ENCODE data around the gene FOXP1.

Gene FOXP1

DNA sequence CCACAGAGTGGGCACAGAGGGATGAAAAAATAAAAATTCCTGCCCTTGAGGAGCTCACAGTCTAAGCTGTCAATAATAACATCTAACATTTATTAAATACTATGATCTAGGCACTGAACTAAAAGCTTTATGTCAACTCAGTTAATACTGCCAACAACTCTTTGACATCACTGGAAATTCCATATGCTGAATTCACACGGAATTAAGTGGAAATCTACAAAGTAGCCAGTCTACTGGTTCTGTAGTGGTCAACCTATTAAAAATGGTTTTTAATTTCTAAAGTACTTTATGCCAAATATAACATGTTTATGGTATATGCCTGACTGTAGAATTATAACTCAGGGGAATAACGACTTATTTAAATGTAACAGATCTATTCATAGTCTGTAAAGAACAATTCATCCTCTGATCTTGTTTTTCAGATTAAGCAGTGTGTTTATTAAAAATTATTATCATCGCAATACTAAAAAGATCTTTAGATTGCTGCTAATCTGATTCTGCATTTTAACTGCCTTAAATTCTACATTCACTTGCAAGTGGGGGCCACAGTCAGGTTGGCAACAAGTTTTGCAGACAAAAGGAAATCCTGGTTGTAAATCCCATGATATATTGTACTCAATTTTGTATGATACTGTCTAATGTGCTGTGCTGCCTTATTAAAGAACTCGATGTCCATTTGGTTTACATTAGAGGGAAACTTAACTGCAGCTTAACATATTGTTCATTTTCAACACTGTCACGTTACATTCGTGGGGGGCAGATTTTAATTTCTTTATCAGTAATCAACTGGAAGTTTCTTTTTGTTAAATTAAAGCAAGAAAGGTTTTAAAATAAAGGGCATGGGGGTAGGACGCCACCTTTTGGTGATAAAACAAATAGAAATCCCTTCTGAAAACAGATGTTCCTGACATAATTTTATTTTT lies 2.6 kb upstream of the FOXP1 start:
- no peak for DNase-seq

GRCh38 chr3:71585131-71585530 lies 1.6 kb upstream of the FOXP1 start:
- DNase-seq, result no peak

GRCh38 chr3:71584394-71585011 lies 975 bp upstream of the FOXP1 start:
- no peak for DNase-seq

- no peak for DNase-seq
These were observed 639 bp downstream of the FOXP1 start for GRCh38 chr3:71582612-71583565.

GRCh38 chr3:71582036-71582611 lies 1.4 kb downstream of the FOXP1 start:
- no peak for DNase-seq

- DNase-seq, result no peak
These were observed 2.0 kb downstream of the FOXP1 start for GRCh38 chr3:71581457-71582035.

- DNase-seq, result no peak
These were observed 2.7 kb downstream of the FOXP1 start for GRCh38 chr3:71580636-71581456.

DNA sequence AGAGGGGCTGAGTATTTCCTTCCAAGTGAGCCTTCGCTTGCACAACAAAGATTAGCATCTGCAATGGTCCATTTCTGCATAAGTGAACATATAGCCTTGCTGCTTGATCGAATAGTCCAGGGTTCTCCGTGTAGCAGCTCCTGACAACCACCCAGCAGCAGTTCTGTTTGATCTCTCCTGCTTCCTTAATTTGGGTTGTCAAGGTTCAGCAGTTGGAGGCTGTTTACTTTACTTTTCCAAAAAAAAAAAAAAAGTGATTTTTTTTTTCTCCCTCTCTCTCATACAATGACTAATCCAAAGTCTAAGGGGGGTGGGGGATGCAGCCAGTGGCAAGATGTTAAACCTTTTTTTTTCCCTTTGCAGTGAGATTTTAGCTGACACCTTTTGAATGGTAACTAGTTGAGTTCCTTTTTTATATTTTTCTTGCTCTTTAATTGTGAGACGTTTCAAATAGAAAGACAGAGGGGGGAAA lies 3.6 kb downstream of the FOXP1 start:
- no peak for DNase-seq

GRCh38 chr3:71579326-71579934 lies 4.1 kb downstream of the FOXP1 start:
- DNase-seq, result no peak

GRCh38 chr3:71578054-71578751 lies 5.3 kb downstream of the FOXP1 start:
- no peak for DNase-seq

GRCh38 chr3:71577011-71577410 lies 6.5 kb downstream of the FOXP1 start:
- DNase-seq, result no peak

GRCh38 chr3:71575433-71575832 lies 8.1 kb downstream of the FOXP1 start:
- DNase-seq, result no peak

DNA sequence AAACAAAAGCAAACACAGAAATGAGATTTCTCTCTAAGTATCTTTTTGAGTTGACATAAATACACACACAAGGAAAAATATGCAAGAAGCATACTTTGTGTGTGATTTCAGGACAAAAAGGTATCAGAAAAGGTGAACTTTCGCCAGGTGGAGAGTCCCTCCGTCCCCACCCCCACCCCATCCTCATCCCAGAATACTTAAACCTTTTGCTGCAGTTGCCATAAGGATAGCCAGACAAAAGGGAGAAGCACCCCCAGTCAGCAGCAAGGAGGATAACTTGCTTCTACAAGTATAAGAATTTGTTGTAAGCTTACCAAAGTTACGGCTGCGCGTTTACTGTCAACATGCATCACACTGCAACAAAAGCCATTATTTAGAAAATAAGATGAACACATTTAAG lies 10.3 kb downstream of the FOXP1 start:
- no peak for DNase-seq

DNA sequence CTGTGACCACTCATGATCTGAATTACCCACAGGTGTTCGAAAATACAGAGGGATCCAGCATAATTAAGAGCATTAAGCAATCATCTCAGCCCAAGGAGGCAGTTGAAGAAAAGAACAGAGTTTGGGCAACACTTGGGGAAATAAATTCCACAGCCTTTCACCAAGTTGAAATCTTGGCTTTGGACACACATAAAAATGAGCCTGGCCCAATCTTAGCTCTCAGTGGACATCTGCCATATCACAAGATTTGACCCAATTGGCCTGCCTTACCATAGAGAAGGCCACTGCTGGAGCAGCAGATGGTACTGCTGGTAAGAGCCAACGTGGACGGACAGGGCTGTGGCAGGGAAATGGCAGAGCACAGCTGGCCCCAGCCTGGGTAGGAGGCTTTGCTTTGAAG lies 13.0 kb downstream of the FOXP1 start:
- DNase-seq, result no peak

DNA sequence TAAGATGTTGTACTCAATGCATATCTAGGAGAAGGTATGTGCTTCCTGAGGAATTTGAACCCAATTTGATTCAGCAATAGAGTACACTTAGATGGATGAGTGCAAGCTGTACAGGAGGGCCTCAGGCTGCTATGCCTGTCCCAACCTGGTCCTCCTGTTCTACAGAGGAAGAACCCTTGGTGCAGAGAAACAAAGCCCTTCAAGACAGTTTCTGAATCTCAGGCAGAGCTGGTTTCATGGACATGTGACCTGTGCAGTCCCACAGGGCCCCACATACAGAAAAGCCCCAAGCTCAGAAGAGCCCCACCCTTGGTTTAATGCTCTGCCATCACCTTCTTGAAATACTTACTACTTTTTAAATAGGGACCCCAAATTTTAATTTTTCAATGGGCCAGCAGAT lies 15.3 kb downstream of the FOXP1 start:
- DNase-seq, result no peak

DNA sequence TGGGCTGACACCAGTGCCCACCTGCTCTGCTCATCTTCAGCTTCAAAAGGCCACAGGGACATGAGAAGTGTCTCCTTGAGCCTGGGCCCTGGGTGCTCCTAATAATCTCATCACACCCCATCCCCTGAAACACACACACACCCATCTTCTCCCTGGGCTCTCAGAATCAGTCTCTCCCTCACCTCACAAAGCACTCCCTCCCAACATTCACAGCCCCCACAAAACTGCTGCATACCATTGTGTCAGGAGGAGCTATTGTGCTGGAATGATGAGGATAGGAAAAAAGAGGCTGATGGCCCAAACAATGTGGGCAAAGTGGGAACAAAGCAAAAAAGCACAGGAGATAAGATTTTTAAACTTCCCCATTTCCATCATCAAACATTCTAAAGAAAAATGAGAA lies 16.8 kb downstream of the FOXP1 start:
- DNase-seq, result no peak

GRCh38 chr3:71565976-71566375 lies 17.6 kb downstream of the FOXP1 start:
- DNase-seq, result no peak

- DNase-seq, result no peak
These were observed 18.2 kb downstream of the FOXP1 start for GRCh38 chr3:71565316-71565715.

DNA sequence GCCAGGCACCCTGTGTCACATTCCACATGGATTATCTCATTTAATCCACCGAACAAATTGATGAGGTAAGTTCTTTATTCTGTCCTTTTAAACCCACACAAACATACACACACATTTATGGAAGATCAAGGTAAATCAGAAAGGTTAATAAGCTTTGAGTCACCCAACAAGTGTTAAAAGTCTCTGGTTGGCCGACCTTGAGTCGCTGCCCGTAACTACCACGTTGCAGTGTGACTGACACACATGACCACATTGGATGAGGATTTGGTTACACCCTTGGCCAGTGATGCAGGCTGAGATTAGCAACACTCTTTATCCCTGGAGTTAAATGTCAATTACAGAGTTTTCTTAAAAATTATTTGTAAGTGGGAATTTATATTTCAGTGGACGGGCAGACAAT lies 19.2 kb downstream of the FOXP1 start:
- DNase-seq, result no peak

GRCh38 chr3:71563827-71564226 lies 19.7 kb downstream of the FOXP1 start:
- no peak for DNase-seq
